ENCODE data around the gene SPACA6. TPM values are rescaled to one million over a fixed set of nuclear protein-coding genes. Genes with fewer than 3 reads are reported as not detected.

SPACA6 gene
- total RNA-seq (2022; extraction: Qiagen RNA extraction) = 10.0 to 14.7 TPM (median 13.1 TPM) in 5 replicates

GRCh38 chr19:51693260-51693659 lies at the start of gene SPACA6:
SPACA6 (plus strand) TSS chr19:51693330; CDS start chr19:51693527, 197 bp downstream.

GRCh38 chr19:51646730-51647129 lies 46.4 kb upstream of the SPACA6 start, which contains the start of gene SIGLEC14:
SIGLEC14 (minus strand) TSS chr19:51646825; CDS start chr19:51646759, 66 bp downstream.

GRCh38 chr19:51751655-51752054 lies 58.5 kb downstream of the SPACA6 start, which contains the start of gene FPR1:
FPR1 (minus strand) TSS chr19:51751878; CDS start chr19:51746994, 4,884 bp downstream.

Other genes starting within 250 kb of the SPACA6 start
- gene SIGLEC8, start 234.9 kb upstream of the SPACA6 start, total RNA-seq (2022; extraction: Qiagen RNA extraction) = not detected in 5 replicates
- gene CEACAM18, start 214.8 kb upstream of the SPACA6 start, total RNA-seq (2022; extraction: Qiagen RNA extraction) = not detected in 5 replicates
- gene SIGLEC12, start 191.5 kb upstream of the SPACA6 start, total RNA-seq (2022; extraction: Qiagen RNA extraction) = not detected in 5 replicates
- not detected in 5 replicates for gene SIGLEC6, start 161.7 kb upstream of the SPACA6 start, total RNA-seq (2022; extraction: Qiagen RNA extraction)
- 3.1 to 4.5 TPM (median 3.9 TPM) in 5 replicates for gene ZNF175, start 122.0 kb upstream of the SPACA6 start, total RNA-seq (2022; extraction: Qiagen RNA extraction)
- gene SIGLEC5, start 62.9 kb upstream of the SPACA6 start, total RNA-seq (2022; extraction: Qiagen RNA extraction) = not detected in 5 replicates
- 0.05 to 0.10 TPM in 2 of 5 replicates, not detected in the others for gene SIGLEC14, start 46.5 kb upstream of the SPACA6 start, total RNA-seq (2022; extraction: Qiagen RNA extraction)
- gene HAS1, start 30.7 kb downstream of the SPACA6 start, total RNA-seq (2022; extraction: Qiagen RNA extraction) = 0.06 TPM in 2 of 5 replicates, not detected in the others
- 0.05 to 0.15 TPM (median 0.08 TPM) in 5 replicates for gene FPR1, start 58.5 kb downstream of the SPACA6 start, total RNA-seq (2022; extraction: Qiagen RNA extraction)
- gene FPR2, start 67.8 kb downstream of the SPACA6 start, total RNA-seq (2022; extraction: Qiagen RNA extraction) = not detected in 5 replicates
- not detected in 5 replicates for gene FPR3, start 101.8 kb downstream of the SPACA6 start, total RNA-seq (2022; extraction: Qiagen RNA extraction)
- gene ZNF577, start 194.6 kb downstream of the SPACA6 start, total RNA-seq (2022; extraction: Qiagen RNA extraction) = 0.08 to 0.17 TPM (median 0.09 TPM) in 4 of 5 replicates, not detected in the other
- gene ZNF649, start 211.7 kb downstream of the SPACA6 start, total RNA-seq (2022; extraction: Qiagen RNA extraction) = 0.17 to 0.41 TPM (median 0.22 TPM) in 5 replicates
- 0.63 to 1.9 TPM (median 1.5 TPM) in 5 replicates for gene ZNF613, start 234.1 kb downstream of the SPACA6 start, total RNA-seq (2022; extraction: Qiagen RNA extraction)

All from A549 treated with Hydrocortisone at 1 μM for 4 hours (cell line).